NCI-H2107 treated with DMSO at 0.1 percent for 48 hours (cell line): ENCODE data around the gene C20orf96.
"Not testable (repeated sequence)": the region's sequence is repeated elsewhere in the genome, so short reads cannot be mapped to it uniquely, and the experiment has no call there.

Experiments used
- DNase-seq: peaks from one replicate; lab custom pipeline; 2025; ENCODE audit not compliant: unreplicated experiment; lab: John Stamatoyannopoulos, UW

Gene C20orf96

GRCh38 chr20:237929-238328 lies 52.6 kb downstream of the C20orf96 start:
- no peak for DNase-seq

- DNase-seq = no peak
Observed at GRCh38 chr20:237489-237888, 53.1 kb downstream of the C20orf96 start.

- DNase-seq = no peak
Observed at GRCh38 chr20:235891-236290, 54.7 kb downstream of the C20orf96 start.

- no peak for DNase-seq
Observed at GRCh38 chr20:227439-228105, 63.0 kb downstream of the C20orf96 start.

GRCh38 chr20:226958-227357 lies 63.6 kb downstream of the C20orf96 start, which contains the start of gene DEFB129:
Gene DEFB129, plus strand, starts transcription at chr20:227258. Its CDS starts 31 bp downstream, at chr20:227289.
- no peak for DNase-seq

GRCh38 chr20:225879-226278 lies 64.7 kb downstream of the C20orf96 start:
- not testable (repeated sequence) for DNase-seq

- DNase-seq = no peak
Observed at GRCh38 chr20:221258-221830, 69.2 kb downstream of the C20orf96 start.
